Right ventricle myocardium inferior (tissue), 1 donor: ENCODE data around the gene XRCC6. TPM values are rescaled to one million over a fixed set of nuclear protein-coding genes. Genes with fewer than 3 reads are reported as not detected.

Experiments used
- ATAC-seq: fragments of 200-7000 bp; cut with Tn5 transposase; one replicate; pipeline ENCODE4 v1.9.1; 2020; ENCODE audit warnings: mild to moderate bottlenecking, moderate library complexity
- DNase-seq: peaks from one replicate; pipeline ENCODE4 v3.0.0; 2021; ENCODE audit errors: missing footprints
- intact Hi-C: fragments of 100-400 bp; cut with DNase I; formaldehyde crosslinking; loops from one replicate; pipeline ENCODE4 v1.11.0; 2022
- total RNA-seq: library from RNA; stranded (reverse); fragmentation: NEBNext Ultra II Directional; extraction: Animal tissue kit (Norgen Biotek cat#: 25700); gene quantifications from one replicate; pipeline ENCODE4 v1.2.1, GENCODE V29; 2021
- donor health status: DM: no; HTN: yes; CAD: no; lungs with severe emphysema.

XRCC6 gene
- total RNA-seq, 1 donor from 2014 or later: 172 TPM

- intact Hi-C loops: no loop called here
- ATAC-seq: no peak
- DNase-seq: no peak
Measured at GRCh38 chr22:41700108-41700364, 78.9 kb downstream of the XRCC6 start.

GRCh38 chr22:41702763-41703162, 81.7 kb downstream of the XRCC6 start:
- intact Hi-C loops: no loop called here
- DNase-seq: no peak
- no peak for ATAC-seq

- intact Hi-C loops: no loop called here
- ATAC-seq: no peak
- no peak for DNase-seq
Measured at GRCh38 chr22:41709341-41709740, 88.2 kb downstream of the XRCC6 start.

- ATAC-seq: no peak
- DNase-seq: no peak
- intact Hi-C loops: no loop called here
Measured at GRCh38 chr22:41713004-41713403, 91.9 kb downstream of the XRCC6 start.

Other genes with a start within 250 kb of the XRCC6 start
- 23.5 TPM for gene TEF, start 239.4 kb upstream of the XRCC6 start, total RNA-seq
- gene TOB2, start 174.5 kb upstream of the XRCC6 start, total RNA-seq: 68.0 TPM
- 25.5 TPM for gene PHF5A, start 152.6 kb upstream of the XRCC6 start, total RNA-seq
- 810 TPM for gene ACO2, start 152.2 kb upstream of the XRCC6 start, total RNA-seq
- gene POLR3H, start 76.8 kb upstream of the XRCC6 start, total RNA-seq: 20.1 TPM
- gene CSDC2, start 60.3 kb upstream of the XRCC6 start, total RNA-seq: 265 TPM
- gene PMM1, start 31.5 kb upstream of the XRCC6 start, total RNA-seq: 16.2 TPM
- 41.6 TPM for gene DESI1, start 252 bp upstream of the XRCC6 start, total RNA-seq
- gene SNU13, start 67.6 kb downstream of the XRCC6 start, total RNA-seq: 216 TPM
- 0.41 TPM for gene MEI1, start 78.2 kb downstream of the XRCC6 start, total RNA-seq
- gene CCDC134, start 179.4 kb downstream of the XRCC6 start, total RNA-seq: 4.1 TPM
- 75.5 TPM for gene SREBF2, start 211.8 kb downstream of the XRCC6 start, total RNA-seq